Panc1 (cell line): Measurements from ENCODE around the gene NFRKB. TPM values are rescaled to one million over a fixed set of nuclear protein-coding genes. Genes with fewer than 3 reads are reported as not detected.
A peak's percentile ranks its signal among the peaks of the same experiment; 100 is the strongest.
"Not testable (repeated sequence)": the region's sequence is repeated elsewhere in the genome, so short reads cannot be mapped to it uniquely, and the experiment has no call there.

Experiments used
- ATAC-seq: fragments of 200-7000 bp; cut with Tn5 transposase; 2 replicates; pipeline ENCODE4 v1.9.1; 2020; ENCODE audit warnings: mild to moderate bottlenecking, moderate library complexity
- BruUV-seq: library from RNA; stranded (reverse); fragments of 400-500 nt; replicated peaks from 2 replicates; lab custom pipeline; 2021; lab: Mats Ljungman, UMichigan
- CTCF ChIA-PET: fragments of 300-600 bp; sonication (Branson Sonifier 250); formaldehyde crosslinking; loops from one replicate; lab custom pipeline; 2022; ENCODE audit warnings: antibody characterized with exemption; lab: Charles Lee
- POLR2A ChIA-PET: fragments of 300-600 bp; sonication (Branson Sonifier 250); formaldehyde crosslinking; loops from one replicate; lab custom pipeline; 2022; ENCODE audit warnings: antibody characterized with exemption; lab: Charles Lee
- DNase-seq: peaks from one replicate; pipeline ENCODE4 v3.0.0-alpha.2; 2010; ENCODE audit warnings: low read depth, low spot score
- H3K27ac ChIP-seq: 2 replicates; pipeline ENCODE4 v1.5.1; 2011; ENCODE audit warnings: mild to moderate bottlenecking, low read length, inconsistent platforms
- H3K27me3 ChIP-seq: fragments of 200-500 bp; sonication (Bioruptor generic); 2 replicates; pipeline ENCODE4 v1.6.0; 2014; ENCODE audit warnings: low read length, inconsistent platforms; ENCODE audit not compliant: control insufficient read depth, insufficient read depth
- H3K36me3 ChIP-seq: fragments of 200-500 bp; sonication (Bioruptor generic); 2 replicates; pipeline ENCODE4 v1.5.1; 2014; ENCODE audit warnings: inconsistent platforms, mild to moderate bottlenecking, low read length, moderate library complexity; ENCODE audit not compliant: control insufficient read depth, insufficient read depth
- H3K4me1 ChIP-seq: 2 replicates; pipeline ENCODE4 v1.5.1; 2011; ENCODE audit warnings: inconsistent platforms, mild to moderate bottlenecking, low read length, moderate library complexity; ENCODE audit not compliant: control insufficient read depth, insufficient read depth
- H3K4me3 ChIP-seq, 2 experiments: 2 replicates each; pipeline ENCODE4 v1.5.1; 2011 to 2012; ENCODE audit warnings: low read depth in 2 of 2, low read length in 2 of 2, mild to moderate bottlenecking in 2 of 2, inconsistent platforms in 1 of 2, moderate library complexity in 1 of 2
- H3K9me3 ChIP-seq: fragments of 200-500 bp; sonication (Bioruptor generic); 2 replicates; pipeline ENCODE4 v1.5.1; 2014; ENCODE audit warnings: low read depth, mild to moderate bottlenecking, inconsistent platforms, low read length, moderate library complexity; ENCODE audit not compliant: control insufficient read depth, insufficient read depth
- CTCF ChIP-seq: fragments of 450-650 bp; IDR thresholded peaks from 2 replicates; pipeline ENCODE4 v1.5.1; 2017; ENCODE audit warnings: mild to moderate bottlenecking
- POLR2AphosphoS5 ChIP-seq: IDR thresholded peaks from 2 replicates; pipeline ENCODE4 v1.6.1; 2012; ENCODE audit warnings: mild to moderate bottlenecking, low read depth, low read length, moderate library complexity
- REST ChIP-seq, 2 experiments: IDR thresholded peaks; 2 replicates each; pipeline ENCODE4 v1.6.1; 2011 to 2012; ENCODE audit warnings: low read depth in 2 of 2, control low read depth in 1 of 2, low read length in 1 of 2, mild to moderate bottlenecking in 1 of 2, moderate library complexity in 1 of 2; ENCODE audit not compliant: insufficient read depth in 1 of 2
- SIN3A ChIP-seq: IDR thresholded peaks from 2 replicates; pipeline ENCODE4 v1.6.1; 2012; ENCODE audit warnings: low read depth, mild to moderate bottlenecking, low read length, moderate library complexity, borderline replicate concordance; ENCODE audit not compliant: insufficient read depth
- TCF7L2 ChIP-seq: IDR thresholded peaks from 2 replicates; pipeline ENCODE4 v1.6.1; 2011; ENCODE audit warnings: mild to moderate bottlenecking, low read depth, low read length, inconsistent platforms
- in situ Hi-C: cut with HindIII; loops from 2 replicates; pipeline ENCODE4 v1.10.0; 2016; ENCODE audit warnings: low sequenced_read_pairs, low pct_unique_long_range_greater_than_20kb
- intact Hi-C: fragments of 100-400 bp; cut with micrococcal nuclease; formaldehyde crosslinking; loops from one replicate; pipeline ENCODE4 v1.10.0; 2022; ENCODE audit not compliant: unreplicated experiment
- total RNA-seq: library from RNA; stranded (reverse); gene quantifications from one replicate; pipeline ENCODE4 v1.2.1, GENCODE V29; 2021; ENCODE audit not compliant: unreplicated experiment

NFRKB gene
- total RNA-seq, 1 experiment from 2014 or later: 58.8 TPM

GRCh38 chr11:129852125-129852740 is 43.1 kb downstream of the NFRKB start:
- H3K4me3 ChIP-seq: no peak overlapping the region
- no peak for ATAC-seq
- ChIA-PET POLR2A (no interaction called here), CTCF (no interaction called here)
- in situ Hi-C loops: no loop called here
- H3K4me1 ChIP-seq: peaks cover 7% of the 10 kb centered on the region; the same call in 1 of the 2 replicates
- no peak for TF ChIP-seq CTCF
- no peak for TF ChIP-seq REST (IDR thresholded peaks at IDR 0.05; ENCODE audit: insufficient read depth in 1 of 2, low read depth in 2 of 2, low read length in 1 of 2)
- TF ChIP-seq SIN3A: no peak
- no peak for TF ChIP-seq POLR2AphosphoS5
- TF ChIP-seq TCF7L2: no peak
- BruUV-seq: no TSS peak
- DNase-seq: no peak
- no peaks in the 10 kb centered on the region for H3K36me3 ChIP-seq
- H3K9me3 ChIP-seq: no peaks in the 10 kb centered on the region
- H3K27ac ChIP-seq: 0 out of 2 replicates have a peak overlapping the region, but pooled peaks have one; percentile 9
- H3K27me3 ChIP-seq: no peaks in the 10 kb centered on the region
- intact Hi-C loops: no loop called here

GRCh38 chr11:129849447-129850130 is 45.8 kb downstream of the NFRKB start:
- no TSS peak for BruUV-seq
- ATAC-seq (no peak), DNase-seq (no peak)
- H3K27me3 ChIP-seq: no peaks in the 10 kb centered on the region
- ChIA-PET POLR2A (no interaction called here), CTCF (no interaction called here)
- no peak overlapping the region for H3K27ac ChIP-seq
- in situ Hi-C loops (no loop called here), intact Hi-C loops (no loop called here)
- H3K4me1 ChIP-seq: peaks cover 7% of the 10 kb centered on the region; the same call in 1 of the 2 replicates
- H3K36me3 ChIP-seq: no peaks in the 10 kb centered on the region
- no peaks in the 10 kb centered on the region for H3K9me3 ChIP-seq
- no peak for TF ChIP-seq SIN3A
- TF ChIP-seq REST (IDR thresholded peaks at IDR 0.05; ENCODE audit: insufficient read depth in 1 of 2, low read depth in 2 of 2, low read length in 1 of 2): no peak
- no peak for TF ChIP-seq POLR2AphosphoS5
- TF ChIP-seq TCF7L2: no peak
- no peak for TF ChIP-seq CTCF
- no peak overlapping the region for H3K4me3 ChIP-seq

- ATAC-seq, in situ Hi-C loops, CTCF ChIA-PET, H3K36me3 ChIP-seq, intact Hi-C loops, DNase-seq, H3K9me3 ChIP-seq, H3K4me1 ChIP-seq, H3K27me3 ChIP-seq, H3K27ac ChIP-seq, H3K4me3 ChIP-seq, BruUV-seq: not testable (repeated sequence)
- POLR2A ChIA-PET: interaction anchor here (0.5 kb wide), 1 partner anchor 31 kb away, joined by 3 read pairs; no protein-coding TSS in a partner anchor
Observed at GRCh38 chr11:129847361-129847760, 48.0 kb downstream of the NFRKB start.
